ENCODE measurements around the gene PASK. TPM values are rescaled to one million over a fixed set of nuclear protein-coding genes. Genes with fewer than 3 reads are reported as not detected.

The PASK gene
- total RNA-seq, 1 donor from 2014 or later = 2.2 TPM

Other genes starting within 250 kb of the PASK start
- gene CROCC2, start 243.1 kb downstream of the PASK start, total RNA-seq = not detected
- gene SNED1, start 150.9 kb downstream of the PASK start, total RNA-seq = 9.7 TPM
- 21.0 TPM for gene MTERF4, start 47.2 kb downstream of the PASK start, total RNA-seq
- gene PPP1R7, start 995 bp upstream of the PASK start, total RNA-seq = 77.7 TPM
- 3.4 TPM for gene ANO7, start 39.2 kb upstream of the PASK start, total RNA-seq
- gene HDLBP, start 166.2 kb upstream of the PASK start, total RNA-seq = 356 TPM
- gene SEPTIN2, start 166.5 kb upstream of the PASK start, total RNA-seq = 219 TPM
- gene FARP2, start 206.8 kb upstream of the PASK start, total RNA-seq = 24.4 TPM